HG03442 (cell line): ENCODE data around the gene ZFP62.
A peak's percentile ranks its signal among the peaks of the same experiment; 100 is the strongest.
"Not testable (repeated sequence)": the region's sequence is repeated elsewhere in the genome, so short reads cannot be mapped to it uniquely, and the experiment has no call there.

ENCODE experiments used
- ATAC-seq: cut with Tn5 transposase; IDR thresholded peaks from one replicate; pipeline ENCODE4 v1.9.1; 2021; ENCODE audit warnings: mild to moderate bottlenecking, moderate library complexity; ENCODE audit not compliant: unreplicated experiment

Gene ZFP62

GRCh38 chr5:180860887-180861822 is at the start of gene ZFP62:
Gene ZFP62 (minus strand): TSS chr5:180861276. CDS start chr5:180861219, 57 bp downstream.
- ATAC-seq = peak; percentile 86

GRCh38 chr5:180910735-180911134 is 49.7 kb upstream of the ZFP62 start:
- ATAC-seq = no peak

GRCh38 chr5:180910182-180910581 is 49.1 kb upstream of the ZFP62 start:
- no peak for ATAC-seq

GRCh38 chr5:180909782-180910181 is 48.7 kb upstream of the ZFP62 start:
- no peak for ATAC-seq

- no peak for ATAC-seq
Observed at GRCh38 chr5:180908998-180909731, 48.1 kb upstream of the ZFP62 start.

- ATAC-seq = no peak
Observed at GRCh38 chr5:180908400-180908799, 47.3 kb upstream of the ZFP62 start.

GRCh38 chr5:180901319-180902009 is 40.4 kb upstream of the ZFP62 start:
- ATAC-seq = no peak

- ATAC-seq = no peak
Observed at GRCh38 chr5:180900178-180900577, 39.1 kb upstream of the ZFP62 start.

- ATAC-seq = no peak
Observed at GRCh38 chr5:180898621-180899246, 37.7 kb upstream of the ZFP62 start, which contains the start of gene BTNL8. Gene BTNL8 (plus strand): TSS chr5:180899159. CDS start chr5:180899311, 152 bp downstream.

GRCh38 chr5:180895330-180895729 is 34.3 kb upstream of the ZFP62 start:
- ATAC-seq = not testable (repeated sequence)

- ATAC-seq = no peak
Observed at GRCh38 chr5:180889381-180889780, 28.3 kb upstream of the ZFP62 start.

GRCh38 chr5:180885845-180886529 is 24.9 kb upstream of the ZFP62 start:
- not testable (repeated sequence) for ATAC-seq

- ATAC-seq = no peak
Observed at GRCh38 chr5:180875860-180876426, 14.9 kb upstream of the ZFP62 start.

- ATAC-seq = no peak
Observed at GRCh38 chr5:180874804-180875582, 13.9 kb upstream of the ZFP62 start.

GRCh38 chr5:180873615-180874520 is 12.8 kb upstream of the ZFP62 start:
- no peak for ATAC-seq

GRCh38 chr5:180872419-180872818 is 11.3 kb upstream of the ZFP62 start:
- ATAC-seq = no peak

- ATAC-seq = no peak
Observed at GRCh38 chr5:180870276-180871068, 9.4 kb upstream of the ZFP62 start.
